Embryonic facial prominence (tissue), 1 donor: ENCODE measurements around the gene COG2.
"Not testable (repeated sequence)": the region's sequence is repeated elsewhere in the genome, so short reads cannot be mapped to it uniquely, and the experiment has no call there.

Experiments
- DNase-seq: peaks from one replicate; pipeline ENCODE4 v3.0.0-alpha.2; 2016; ENCODE audit errors: extremely low spot score

The COG2 gene

GRCh38 chr1:230669543-230669942 lies 27.3 kb downstream of the COG2 start:
- DNase-seq, result no peak

GRCh38 chr1:230674581-230674980 lies 32.3 kb downstream of the COG2 start:
- no peak for DNase-seq

- DNase-seq, result no peak
These were observed 34.9 kb downstream of the COG2 start for GRCh38 chr1:230677200-230677599.

- DNase-seq, result no peak
These were observed 36.9 kb downstream of the COG2 start for GRCh38 chr1:230679192-230679591.

- DNase-seq, result no peak
These were observed 37.5 kb downstream of the COG2 start for GRCh38 chr1:230679825-230680224.

GRCh38 chr1:230680300-230681025 lies 38.2 kb downstream of the COG2 start:
- DNase-seq, result no peak

- DNase-seq, result no peak
These were observed 39.3 kb downstream of the COG2 start for GRCh38 chr1:230681599-230681998.

- no peak for DNase-seq
These were observed 40.0 kb downstream of the COG2 start for GRCh38 chr1:230682274-230682673.

GRCh38 chr1:230682882-230683610 lies 40.8 kb downstream of the COG2 start:
- DNase-seq, result no peak

GRCh38 chr1:230684146-230684545 lies 41.9 kb downstream of the COG2 start:
- no peak for DNase-seq

GRCh38 chr1:230684998-230685397 lies 42.7 kb downstream of the COG2 start:
- no peak for DNase-seq

GRCh38 chr1:230686747-230687146 lies 44.5 kb downstream of the COG2 start:
- DNase-seq, result no peak

- peak; percentile 17 for DNase-seq
These were observed 47.8 kb downstream of the COG2 start for GRCh38 chr1:230690101-230690500.

GRCh38 chr1:230691615-230692014 lies 49.3 kb downstream of the COG2 start:
- no peak for DNase-seq

GRCh38 chr1:230693221-230693620 lies 50.9 kb downstream of the COG2 start:
- no peak for DNase-seq

- DNase-seq, result no peak
These were observed 51.5 kb downstream of the COG2 start for GRCh38 chr1:230693777-230694176.

GRCh38 chr1:230694464-230694863 lies 52.2 kb downstream of the COG2 start:
- DNase-seq, result no peak

- no peak for DNase-seq
These were observed 52.7 kb downstream of the COG2 start for GRCh38 chr1:230694991-230695390.

- no peak for DNase-seq
These were observed 53.9 kb downstream of the COG2 start for GRCh38 chr1:230696218-230696617.

GRCh38 chr1:230696722-230697437 lies 54.6 kb downstream of the COG2 start:
- no peak for DNase-seq

- no peak for DNase-seq
These were observed 55.8 kb downstream of the COG2 start for GRCh38 chr1:230698130-230698529.

GRCh38 chr1:230698964-230699363 lies 56.7 kb downstream of the COG2 start:
- not testable (repeated sequence) for DNase-seq

- DNase-seq, result no peak
These were observed 57.4 kb downstream of the COG2 start for GRCh38 chr1:230699716-230700115.
